Parathyroid adenoma (tissue), 2 donors: ENCODE measurements around the gene WDR87.

Experiments used
- H2AFZ ChIP-seq: fragments of 300-600 bp; sonication (generic); one replicate; pipeline ENCODE4 v1.7.0; 2017; ENCODE audit warnings: antibody characterized with exemption, mild to moderate bottlenecking
- H3K27ac ChIP-seq: fragments of 300-600 bp; sonication (generic); one replicate; pipeline ENCODE4 v1.7.0; 2017
- H3K27me3 ChIP-seq: fragments of 300-600 bp; sonication (generic); one replicate; pipeline ENCODE4 v1.7.0; 2017; ENCODE audit warnings: low read length; ENCODE audit not compliant: control insufficient read depth, insufficient read depth
- H3K36me3 ChIP-seq: fragments of 300-600 bp; sonication (generic); one replicate; pipeline ENCODE4 v1.7.0; 2017; ENCODE audit warnings: low read length; ENCODE audit not compliant: control insufficient read depth, insufficient read depth
- H3K4me1 ChIP-seq: fragments of 300-600 bp; sonication (generic); one replicate; pipeline ENCODE4 v1.7.0; 2017; ENCODE audit warnings: control low read depth
- H3K4me2 ChIP-seq: fragments of 300-600 bp; sonication (generic); one replicate; pipeline ENCODE4 v1.7.0; 2017; ENCODE audit warnings: low read length
- H3K4me3 ChIP-seq: fragments of 300-600 bp; sonication (generic); one replicate; pipeline ENCODE4 v1.7.0; 2017; ENCODE audit warnings: low read depth, low read length
- H3K79me2 ChIP-seq: fragments of 300-600 bp; sonication (generic); one replicate; pipeline ENCODE4 v1.7.0; 2017; ENCODE audit warnings: control low read depth
- H3K9ac ChIP-seq: fragments of 300-600 bp; sonication (generic); one replicate; pipeline ENCODE4 v1.7.0; 2017; ENCODE audit warnings: mild to moderate bottlenecking
- H3K9me3 ChIP-seq: fragments of 300-600 bp; sonication (generic); one replicate; pipeline ENCODE4 v1.7.0; 2017; ENCODE audit warnings: low read length; ENCODE audit not compliant: control insufficient read depth
- TF ChIP-seq, protein P1 (sequence below): fragments of 300-600 bp; sonication (generic); IDR thresholded peaks from one replicate; pipeline ENCODE4 v1.7.0; 2017; ENCODE audit warnings: antibody characterized with exemption, mild to moderate bottlenecking
- donor health status: primary hyperparathyroidism.

Gene WDR87

GRCh38 chr19:37938353-37938752 lies 32.0 kb upstream of the WDR87 start:
- no peak overlapping the region for H3K4me2 ChIP-seq
- H3K27me3 ChIP-seq = no peaks in the 10 kb centered on the region
- H3K79me2 ChIP-seq = peaks cover 4% of the 10 kb centered on the region
- H3K4me1 ChIP-seq = peaks cover 8% of the 10 kb centered on the region
- H2AFZ ChIP-seq = no peak overlapping the region
- H3K27ac ChIP-seq = no peak overlapping the region
- no peaks in the 10 kb centered on the region for H3K36me3 ChIP-seq
- no peak overlapping the region for H3K4me3 ChIP-seq
- no peaks in the 10 kb centered on the region for H3K9me3 ChIP-seq
- H3K9ac ChIP-seq = no peak overlapping the region
- TF ChIP-seq, protein P1, sequence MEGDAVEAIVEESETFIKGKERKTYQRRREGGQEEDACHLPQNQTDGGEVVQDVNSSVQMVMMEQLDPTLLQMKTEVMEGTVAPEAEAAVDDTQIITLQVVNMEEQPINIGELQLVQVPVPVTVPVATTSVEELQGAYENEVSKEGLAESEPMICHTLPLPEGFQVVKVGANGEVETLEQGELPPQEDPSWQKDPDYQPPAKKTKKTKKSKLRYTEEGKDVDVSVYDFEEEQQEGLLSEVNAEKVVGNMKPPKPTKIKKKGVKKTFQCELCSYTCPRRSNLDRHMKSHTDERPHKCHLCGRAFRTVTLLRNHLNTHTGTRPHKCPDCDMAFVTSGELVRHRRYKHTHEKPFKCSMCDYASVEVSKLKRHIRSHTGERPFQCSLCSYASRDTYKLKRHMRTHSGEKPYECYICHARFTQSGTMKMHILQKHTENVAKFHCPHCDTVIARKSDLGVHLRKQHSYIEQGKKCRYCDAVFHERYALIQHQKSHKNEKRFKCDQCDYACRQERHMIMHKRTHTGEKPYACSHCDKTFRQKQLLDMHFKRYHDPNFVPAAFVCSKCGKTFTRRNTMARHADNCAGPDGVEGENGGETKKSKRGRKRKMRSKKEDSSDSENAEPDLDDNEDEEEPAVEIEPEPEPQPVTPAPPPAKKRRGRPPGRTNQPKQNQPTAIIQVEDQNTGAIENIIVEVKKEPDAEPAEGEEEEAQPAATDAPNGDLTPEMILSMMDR = no peak

- Histone ChIP-seq H3K4me3 (no peak overlapping the region), H2AFZ (no peak overlapping the region), H3K79me2 (peaks cover 4% of the 10 kb centered on the region), H3K27ac (no peak overlapping the region), H3K4me1 (peaks cover 22% of the 10 kb centered on the region), H3K27me3 (no peaks in the 10 kb centered on the region), H3K9me3 (no peaks in the 10 kb centered on the region), H3K4me2 (no peak overlapping the region), H3K9ac (no peak overlapping the region), H3K36me3 (no peaks in the 10 kb centered on the region)
- TF ChIP-seq, protein P1 = no peak
Measured at GRCh38 chr19:37936886-37937285, 30.5 kb upstream of the WDR87 start.

DNA sequence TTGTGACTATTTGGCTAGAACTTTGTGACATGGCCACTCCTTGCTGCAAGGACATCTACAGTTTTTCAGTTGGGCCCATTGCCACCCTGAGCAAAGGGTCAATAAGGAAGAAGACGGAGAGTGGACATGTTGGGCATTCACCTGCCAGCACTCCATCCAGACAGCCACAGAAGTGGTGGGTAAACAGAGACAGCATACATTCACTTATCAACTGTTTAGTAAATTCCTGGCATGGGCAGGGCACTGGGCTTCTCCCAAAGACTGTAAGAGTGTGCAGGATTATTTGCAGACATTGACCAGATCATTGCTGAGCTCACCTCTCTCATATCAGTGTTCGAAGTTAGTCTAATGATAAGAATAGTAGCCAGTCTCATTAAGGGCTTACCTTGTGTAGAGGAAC lies 29.8 kb upstream of the WDR87 start:
- TF ChIP-seq, protein P1 = no peak
- no peaks in the 10 kb centered on the region for H3K9me3 ChIP-seq
- no peak overlapping the region for H3K4me2 ChIP-seq
- H3K27me3 ChIP-seq = no peaks in the 10 kb centered on the region
- H3K9ac ChIP-seq = no peak overlapping the region
- H3K27ac ChIP-seq = no peak overlapping the region
- H2AFZ ChIP-seq = no peak overlapping the region
- no peak overlapping the region for H3K4me3 ChIP-seq
- H3K36me3 ChIP-seq = no peaks in the 10 kb centered on the region
- H3K79me2 ChIP-seq = peaks cover 4% of the 10 kb centered on the region
- peaks cover 25% of the 10 kb centered on the region for H3K4me1 ChIP-seq

- H3K4me1 ChIP-seq = peaks cover 25% of the 10 kb centered on the region
- no peak overlapping the region for H3K4me3 ChIP-seq
- no peaks in the 10 kb centered on the region for H3K27me3 ChIP-seq
- no peaks in the 10 kb centered on the region for H3K9me3 ChIP-seq
- H2AFZ ChIP-seq = no peak overlapping the region
- no peak overlapping the region for H3K9ac ChIP-seq
- H3K27ac ChIP-seq = no peak overlapping the region
- H3K4me2 ChIP-seq = no peak overlapping the region
- TF ChIP-seq, protein P1 = no peak
- H3K79me2 ChIP-seq = peaks cover 4% of the 10 kb centered on the region
- no peaks in the 10 kb centered on the region for H3K36me3 ChIP-seq
Measured at GRCh38 chr19:37935341-37935740, 28.9 kb upstream of the WDR87 start.

GRCh38 chr19:37933937-37934358 lies 27.6 kb upstream of the WDR87 start:
- H3K9ac ChIP-seq = no peak overlapping the region

More at GRCh38 chr19:37933937-37934358, 27.6 kb upstream of the WDR87 start:
- Histone ChIP-seq H2AFZ (no peak overlapping the region), H3K4me1 (peaks cover 25% of the 10 kb centered on the region), H3K79me2 (peaks cover 2% of the 10 kb centered on the region), H3K4me2 (no peak overlapping the region), H3K4me3 (no peak overlapping the region), H3K9me3 (no peaks in the 10 kb centered on the region), H3K36me3 (no peaks in the 10 kb centered on the region), H3K27ac (no peak overlapping the region), H3K27me3 (no peaks in the 10 kb centered on the region)
- TF ChIP-seq, protein P1 = no peak
